Keratinocyte (primary cell): ENCODE measurements around the gene SETX.

Experiments
- CTCF ChIP-seq, 3 experiments: IDR thresholded peaks in 1 of 3; conservative IDR thresholded peaks in 1 of 3; optimal IDR thresholded peaks in 1 of 3; 2 replicates in 2 of 3; 3 replicates in 1 of 3; pipeline versions ENCODE3 to v1.5.1; 2011; ENCODE audit warnings: low read length in 3 of 3, mild to moderate bottlenecking in 3 of 3, moderate library complexity in 2 of 3, control low read depth in 1 of 3, inconsistent platforms in 1 of 3; ENCODE audit not compliant: insufficient read depth in 2 of 3; ENCODE audit errors: extremely low read depth in 1 of 3
- EZH2 ChIP-seq: IDR thresholded peaks from one replicate; pipeline ENCODE4 v1.6.1; 2012; ENCODE audit warnings: inconsistent platforms, mild to moderate bottlenecking, low read length, moderate library complexity

DNA sequence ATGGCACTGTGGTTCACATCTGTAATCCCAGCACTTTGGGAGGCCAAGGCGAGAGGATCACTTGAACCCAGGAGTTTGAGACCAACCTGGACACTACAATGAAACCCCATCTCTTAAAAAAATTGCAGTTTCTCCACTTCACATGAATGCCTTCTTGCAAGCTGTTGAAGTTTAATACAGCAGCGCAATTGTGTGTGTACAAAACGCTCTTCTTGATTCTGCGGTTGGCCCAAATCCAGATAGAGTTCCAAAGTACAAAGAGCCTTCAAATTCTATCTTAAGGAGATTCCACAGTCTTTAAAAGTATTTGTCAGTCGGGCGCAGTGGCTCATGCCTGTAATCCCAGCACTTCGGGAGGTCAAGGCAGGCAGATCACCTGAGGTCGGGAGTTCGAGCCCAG is 9.3 kb upstream of the SETX start:
- no peak for TF ChIP-seq EZH2
- no peak for TF ChIP-seq CTCF (optimal IDR thresholded peaks at IDR 0.05 in 1 of 3, IDR thresholded peaks at IDR 0.05 in 1 of 3, conservative IDR thresholded peaks at IDR 0.05 in 1 of 3; ENCODE audit: extremely low read depth in 1 of 3, insufficient read depth in 2 of 3, low read length in 3 of 3)
